GM23248 (cell line): ENCODE data around the gene NDP. TPM values are rescaled to one million over a fixed set of nuclear protein-coding genes. Genes with fewer than 3 reads are reported as not detected.

ENCODE experiments used
- DNase-seq: peaks from one replicate; pipeline ENCODE4 v3.0.0-alpha.2; 2015
- H2AFZ ChIP-seq: fragments of 200-600 bp; sonication (generic); 2 replicates; pipeline ENCODE4 v1.6.1; 2016; ENCODE audit warnings: antibody characterized with exemption
- H3F3A ChIP-seq: fragments of 200-600 bp; sonication (generic); 2 replicates; pipeline ENCODE4 v1.6.1; 2016; ENCODE audit warnings: mild to moderate bottlenecking, antibody characterized with exemption, mixed run types; ENCODE audit not compliant: insufficient read depth
- H3K27ac ChIP-seq: fragments of 200-600 bp; sonication (generic); 2 replicates; pipeline ENCODE4 v1.5.1; 2016; ENCODE audit warnings: mild to moderate bottlenecking
- H3K27me3 ChIP-seq: fragments of 200-600 bp; sonication (generic); replicated peaks from 2 replicates; pipeline ENCODE4 v1.6.1; 2016; ENCODE audit warnings: mild to moderate bottlenecking; ENCODE audit not compliant: insufficient read depth
- H3K36me3 ChIP-seq: fragments of 200-600 bp; sonication (generic); 2 replicates; pipeline ENCODE4 v1.6.1; 2016; ENCODE audit warnings: low read depth, mild to moderate bottlenecking
- H3K4me1 ChIP-seq: fragments of 200-600 bp; sonication (generic); 2 replicates; pipeline ENCODE4 v1.6.1; 2016; ENCODE audit warnings: mild to moderate bottlenecking; ENCODE audit not compliant: insufficient read depth
- H3K4me2 ChIP-seq: fragments of 200-600 bp; sonication (generic); one replicate; pipeline ENCODE4 v1.6.1; 2016; ENCODE audit warnings: mild to moderate bottlenecking; ENCODE audit not compliant: unreplicated experiment
- H3K4me3 ChIP-seq: fragments of 200-600 bp; sonication (generic); 2 replicates; pipeline ENCODE4 v1.5.1; 2016; ENCODE audit warnings: mild to moderate bottlenecking
- H3K79me2 ChIP-seq: fragments of 200-600 bp; sonication (generic); 2 replicates; pipeline ENCODE4 v1.6.1; 2016; ENCODE audit warnings: mild to moderate bottlenecking; ENCODE audit not compliant: insufficient read depth
- H3K9ac ChIP-seq: fragments of 200-600 bp; sonication (generic); 2 replicates; pipeline ENCODE4 v1.6.1; 2016; ENCODE audit warnings: mild to moderate bottlenecking
- H3K9me2 ChIP-seq: fragments of 200-600 bp; sonication (generic); 2 replicates; pipeline ENCODE4 v1.6.1; 2016; ENCODE audit warnings: mixed run types, mild to moderate bottlenecking, moderate library complexity; ENCODE audit not compliant: insufficient read depth
- H3K9me3 ChIP-seq: fragments of 200-600 bp; sonication (generic); one replicate; pipeline ENCODE4 v1.6.1; 2017; ENCODE audit warnings: low read depth
- H4K20me1 ChIP-seq: fragments of 200-600 bp; sonication (generic); 2 replicates; pipeline ENCODE4 v1.6.0; 2016; ENCODE audit not compliant: insufficient read depth
- EZH2 ChIP-seq: fragments of 200-600 bp; sonication (generic); IDR thresholded peaks from 2 replicates; pipeline ENCODE4 v1.6.1; 2018; ENCODE audit warnings: antibody characterized with exemption, mild to moderate bottlenecking; ENCODE audit not compliant: insufficient read depth, poor library complexity, severe bottlenecking
- EZH2phosphoT487 ChIP-seq: fragments of 200-600 bp; sonication (generic); IDR thresholded peaks from 2 replicates; pipeline ENCODE4 v1.6.1; 2018; ENCODE audit warnings: antibody characterized with exemption, moderate library complexity, mild to moderate bottlenecking, low read depth; ENCODE audit not compliant: insufficient read depth
- WGBS, 2 experiments: methylation state at CpG; one replicate each; pipeline ENCODE4 v1.1.6; 2015 to 2017; ENCODE audit warnings: low lambda C conversion rate in 2 of 2, low coverage in 1 of 2; ENCODE audit errors: missing lambda C conversion rate in 2 of 2; 5-methylcytosine and 5-hydroxymethylcytosine counted together
- in situ Hi-C: fragments of 300-500 bp; cut with MboI; formaldehyde crosslinking; loops from 2 replicates; pipeline ENCODE4 v1.15.0; 2020
- polyA plus RNA-seq: library from polyadenylated mRNA; unstranded; fragments of >200 nt; fragmentation: Nextera tagmentation; extraction: Ambion mirVana; gene quantifications from 2 replicates; pipeline ENCODE4 v1.2.1, GENCODE V29; 2016
- total RNA-seq: library from RNA; depleted of rRNA; stranded (reverse); fragments of >200 nt; shearing (Covaris generic); gene quantifications from 2 replicates; pipeline ENCODE4 v1.2.3, GENCODE V29; 2014

The NDP gene
- total and polyA plus RNA-seq, 2 experiments from 2014 or later, result 0.22 to 0.79 TPM

DNA sequence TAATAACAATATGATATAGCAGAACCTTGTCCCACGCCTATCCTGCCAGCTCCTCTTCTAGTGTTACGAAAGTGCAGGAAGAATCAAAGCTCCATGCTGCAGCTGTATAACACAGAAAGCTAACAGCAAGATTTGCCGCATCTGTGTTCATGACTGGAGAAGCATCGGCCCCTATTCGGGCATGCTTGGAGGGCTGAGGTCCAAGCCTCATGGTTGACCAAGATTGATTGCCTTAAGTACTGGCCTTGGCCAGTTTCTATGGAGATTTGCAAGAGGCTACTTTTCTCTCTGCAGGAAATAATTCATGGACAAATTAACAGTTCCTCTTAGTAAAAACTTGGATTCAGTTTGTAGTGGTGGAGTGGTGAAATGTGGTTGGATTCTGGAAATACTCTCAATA lies 12.9 kb upstream of the NDP start:
- Histone ChIP-seq H3F3A (no peaks in the 10 kb centered on the region), H4K20me1 (no peaks in the 10 kb centered on the region), H3K4me1 (no peaks in the 10 kb centered on the region), H3K9ac (no peak overlapping the region), H3K9me3 (no peaks in the 10 kb centered on the region), H3K4me3 (no peak overlapping the region), H3K79me2 (no peaks in the 10 kb centered on the region), H2AFZ (no peak overlapping the region), H3K27ac (no peak overlapping the region), H3K4me2 (no peak overlapping the region), H3K36me3 (no peaks in the 10 kb centered on the region), H3K27me3 (no peaks in the 10 kb centered on the region), H3K9me2 (no peaks in the 10 kb centered on the region)
- 79 to 87% methylated on average over 5 of the region's 5 CpGs for WGBS, 2 experiments
- TF ChIP-seq EZH2phosphoT487, result no peak
- TF ChIP-seq EZH2, result no peak
- no peak for DNase-seq
- in situ Hi-C loops, result no loop called here

DNA sequence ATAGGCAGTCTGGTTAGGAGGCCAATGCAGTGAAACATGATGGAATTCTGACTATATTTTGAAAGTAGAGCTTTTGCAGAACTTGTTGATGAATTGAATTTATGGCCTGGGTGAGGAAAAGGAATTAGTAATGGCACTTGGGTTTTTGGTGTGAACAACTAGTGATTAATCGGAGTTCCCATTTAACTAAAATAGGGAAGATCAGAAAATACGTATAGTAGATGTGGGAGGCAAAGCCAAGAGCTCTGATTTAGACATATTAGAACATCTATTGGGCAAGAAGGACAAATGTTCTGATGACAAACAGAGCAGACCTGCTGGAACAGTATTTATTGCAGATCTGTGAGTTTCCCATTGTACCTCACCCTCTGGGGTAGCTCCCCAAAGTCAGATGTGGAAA lies 12.3 kb upstream of the NDP start:
- in situ Hi-C loops, result no loop called here

DNA sequence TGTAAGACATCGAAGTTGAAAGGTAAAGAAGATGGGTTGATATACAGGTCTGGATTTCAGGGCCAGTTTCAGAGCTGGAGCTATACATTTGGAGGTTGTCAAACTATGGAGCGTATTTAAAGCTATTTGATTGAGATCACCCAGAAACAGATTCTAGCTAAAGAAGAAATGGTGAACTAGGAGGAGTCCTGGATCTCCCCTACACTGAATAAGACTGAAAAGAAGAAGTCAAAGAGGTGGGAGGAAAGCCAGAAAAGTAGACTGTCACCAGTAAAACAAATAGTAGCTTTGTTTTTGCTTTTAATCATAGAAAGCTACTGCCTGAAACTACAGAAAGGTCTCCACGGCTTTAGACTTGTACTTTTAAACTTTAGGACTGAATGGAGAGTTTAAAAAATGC lies 5.0 kb upstream of the NDP start:
- no peaks in the 10 kb centered on the region for H3K9me3 ChIP-seq
- no peak overlapping the region for H3K9ac ChIP-seq
- no peaks in the 10 kb centered on the region for H3F3A ChIP-seq
- no peak overlapping the region for H3K4me3 ChIP-seq
- H3K79me2 ChIP-seq, result no peaks in the 10 kb centered on the region
- WGBS, 2 experiments, result 56 to 66% methylated on average over 3 of the region's 3 CpGs
- H3K4me1 ChIP-seq, result peaks cover 14% of the 10 kb centered on the region
- DNase-seq, result no peak
- in situ Hi-C loops, result no loop called here
- no peak for TF ChIP-seq EZH2phosphoT487
- no peak for TF ChIP-seq EZH2
- no peak overlapping the region for H2AFZ ChIP-seq
- H3K27me3 ChIP-seq, result no peaks in the 10 kb centered on the region
- H4K20me1 ChIP-seq, result no peaks in the 10 kb centered on the region
- H3K9me2 ChIP-seq, result no peaks in the 10 kb centered on the region
- H3K4me2 ChIP-seq, result no peak overlapping the region
- no peaks in the 10 kb centered on the region for H3K36me3 ChIP-seq
- H3K27ac ChIP-seq, result no peak overlapping the region

More for the DNA sequence above, 12.3 kb upstream of the NDP start:
- H3K4me2 ChIP-seq, result no peak overlapping the region
- no peak overlapping the region for H2AFZ ChIP-seq
- H3K36me3 ChIP-seq, result no peaks in the 10 kb centered on the region
- no peak for DNase-seq
- H3K27ac ChIP-seq, result no peak overlapping the region
- TF ChIP-seq EZH2phosphoT487, result no peak
- no peak for TF ChIP-seq EZH2
- no peaks in the 10 kb centered on the region for H3K79me2 ChIP-seq
- 41 to 48% methylated on average over 2 of the region's 2 CpGs for WGBS, 2 experiments
- no peaks in the 10 kb centered on the region for H3K27me3 ChIP-seq
- H3K4me3 ChIP-seq, result no peak overlapping the region
- H3K9me2 ChIP-seq, result no peaks in the 10 kb centered on the region
- no peak overlapping the region for H3K9ac ChIP-seq
- H4K20me1 ChIP-seq, result no peaks in the 10 kb centered on the region
- no peaks in the 10 kb centered on the region for H3F3A ChIP-seq
- no peaks in the 10 kb centered on the region for H3K9me3 ChIP-seq
- H3K4me1 ChIP-seq, result no peaks in the 10 kb centered on the region

DNA sequence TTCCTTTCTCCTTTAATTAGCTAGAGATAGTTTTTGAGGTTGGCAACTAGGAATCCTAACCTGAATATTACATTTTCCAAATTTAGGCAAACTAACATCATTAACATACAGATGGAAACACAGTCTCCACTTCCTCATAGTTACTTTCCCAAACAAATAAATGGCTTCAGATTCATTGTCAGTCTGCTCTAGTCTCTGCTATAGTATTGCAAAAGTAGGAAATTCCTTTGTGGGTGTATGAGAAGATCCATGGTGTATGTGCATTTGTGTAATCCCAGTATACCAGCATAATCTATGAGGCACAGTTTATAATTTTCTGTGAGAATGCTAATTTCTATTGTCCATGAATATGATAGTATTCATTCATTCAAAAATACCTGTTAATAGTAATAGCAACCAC lies 3.0 kb upstream of the NDP start:
- Histone ChIP-seq H3K27ac (no peak overlapping the region), H2AFZ (no peak overlapping the region), H3K36me3 (no peaks in the 10 kb centered on the region), H4K20me1 (no peaks in the 10 kb centered on the region), H3K4me3 (no peak overlapping the region), H3K9ac (no peak overlapping the region), H3K4me1 (peaks cover 19% of the 10 kb centered on the region), H3K27me3 (no peaks in the 10 kb centered on the region), H3K79me2 (no peaks in the 10 kb centered on the region), H3K9me2 (no peaks in the 10 kb centered on the region), H3F3A (no peaks in the 10 kb centered on the region), H3K9me3 (no peaks in the 10 kb centered on the region), H3K4me2 (no peak overlapping the region)
- no peak for DNase-seq
- in situ Hi-C loops, result no loop called here
- no peak for TF ChIP-seq EZH2phosphoT487
- no peak for TF ChIP-seq EZH2

DNA sequence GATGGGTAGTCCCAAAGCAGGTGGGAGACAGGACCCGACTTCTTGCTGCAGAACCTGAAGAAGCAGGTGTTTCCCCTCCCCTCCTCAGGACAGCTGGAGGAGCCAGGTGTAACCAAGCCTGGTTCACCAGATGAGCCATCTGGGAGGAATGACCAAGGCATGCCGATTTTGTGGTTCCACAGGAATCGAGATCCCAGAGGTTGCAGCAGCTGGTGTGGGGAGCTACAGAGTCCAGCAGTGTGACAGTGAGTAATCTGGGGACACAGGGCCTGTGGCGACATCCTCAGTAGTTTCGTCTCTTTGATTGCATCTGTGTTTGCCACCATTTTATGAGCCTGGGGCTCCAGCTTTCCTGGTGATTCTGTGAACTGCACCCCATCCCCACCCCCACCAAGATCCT lies 2.6 kb upstream of the NDP start:
- Histone ChIP-seq H3K27ac (no peak overlapping the region), H3K36me3 (no peaks in the 10 kb centered on the region), H3K4me1 (peaks cover 21% of the 10 kb centered on the region), H3K27me3 (no peaks in the 10 kb centered on the region), H4K20me1 (no peaks in the 10 kb centered on the region), H3F3A (no peaks in the 10 kb centered on the region), H3K9me2 (no peaks in the 10 kb centered on the region), H3K4me2 (no peak overlapping the region), H3K9ac (no peak overlapping the region), H3K4me3 (no peak overlapping the region), H2AFZ (no peak overlapping the region), H3K9me3 (no peaks in the 10 kb centered on the region), H3K79me2 (no peaks in the 10 kb centered on the region)
- DNase-seq, result no peak
- TF ChIP-seq EZH2phosphoT487 (no peak), EZH2 (no peak)
- 94 to 100% methylated on average over 3 to 4 of the region's 5 CpGs for WGBS, 2 experiments
- in situ Hi-C loops, result no loop called here
